ENCODE data around the gene ZFP37. TPM values are rescaled to one million over a fixed set of nuclear protein-coding genes. Genes with fewer than 3 reads are reported as not detected.
"Not testable (repeated sequence)": the region's sequence is repeated elsewhere in the genome, so short reads cannot be mapped to it uniquely, and the experiment has no call there.

The ZFP37 gene
- total RNA-seq = 1 to 10 TPM; 1.1 to 3.7 (median 1.4) TPM

GRCh38 chr9:113056191-113057106 is at the start of gene ZFP37:
TSS of gene ZFP37 (minus strand) at chr9:113056724. CDS start at chr9:113056688, 36 bp downstream.
- 6% methylated on average over 40 of the region's 62 CpGs for WGBS
- Histone ChIP-seq H3K36me3 (no peaks in the 10 kb centered on the region), H3K4me1 (peaks cover 5% of the 10 kb centered on the region), H3K27me3 (peaks cover 33% of the 10 kb centered on the region), H3K4me3 (peak within 1 kb of the TSS; percentile 75), H3K27ac (no peak within 1 kb of the TSS), H3K9me3 (peaks cover 33% of the 10 kb centered on the region)
- TF ChIP-seq POLR2AphosphoS5 (IDR thresholded peaks at IDR 0.05) = peak in 1 of 3 donors; percentile 21
- no peak for TF ChIP-seq EP300 (IDR thresholded peaks at IDR 0.05)
- peak; percentile 95 for DNase-seq (ENCODE audit: low spot score in 2 of 2)

- H3K27me3 ChIP-seq; H3K4me3 ChIP-seq; H3K36me3 ChIP-seq; H3K9me3 ChIP-seq; H3K4me1 ChIP-seq; DNase-seq (ENCODE audit: low spot score in 2 of 2); H3K27ac ChIP-seq: not testable (repeated sequence)
- no CpG with 5 or more reads among the region's 6 CpGs for WGBS
These were observed 48.8 kb upstream of the ZFP37 start for GRCh38 chr9:113105345-113105744.

- 62% methylated on average over 2 of the region's 2 CpGs for WGBS
These were observed 39.0 kb upstream of the ZFP37 start for GRCh38 chr9:113095561-113095960.

GRCh38 chr9:113089924-113090323 is 33.4 kb upstream of the ZFP37 start:
- not testable (repeated sequence) for H3K36me3 ChIP-seq, H3K4me1 ChIP-seq, H3K27ac ChIP-seq, H3K4me3 ChIP-seq, H3K9me3 ChIP-seq
- WGBS = 77% methylated on average over 14 of the region's 23 CpGs
- peaks cover 62% of the 10 kb centered on the region for H3K27me3 ChIP-seq
- DNase-seq (ENCODE audit: low spot score in 2 of 2) = peak in 1 of 2 donors; percentile 75

More at GRCh38 chr9:113095561-113095960, 39.0 kb upstream of the ZFP37 start:
- DNase-seq (ENCODE audit: low spot score in 2 of 2) = no peak
- TF ChIP-seq EP300 (IDR thresholded peaks at IDR 0.05) (no peak), CTCF (IDR thresholded peaks at IDR 0.05) (no peak), POLR2A (IDR thresholded peaks at IDR 0.05) (no peak), POLR2AphosphoS5 (IDR thresholded peaks at IDR 0.05) (no peak)
- Histone ChIP-seq H3K36me3 (no peaks in the 10 kb centered on the region), H3K9me3 (no peaks in the 10 kb centered on the region), H3K4me1 (no peaks in the 10 kb centered on the region), H3K4me3 (no peak overlapping the region), H3K27me3 (peaks cover 63% of the 10 kb centered on the region), H3K27ac (no peak overlapping the region)

GRCh38 chr9:113089143-113089505 is 32.6 kb upstream of the ZFP37 start:
- not testable (repeated sequence) for H3K4me1 ChIP-seq; DNase-seq (ENCODE audit: low spot score in 2 of 2); H3K36me3 ChIP-seq; H3K27ac ChIP-seq; H3K9me3 ChIP-seq; H3K4me3 ChIP-seq
- WGBS = no CpG with 5 or more reads among the region's 25 CpGs
- peaks cover 54% of the 10 kb centered on the region for H3K27me3 ChIP-seq

GRCh38 chr9:113088456-113089142 is 32.1 kb upstream of the ZFP37 start:
- H3K27ac ChIP-seq; H3K36me3 ChIP-seq; H3K4me3 ChIP-seq; H3K9me3 ChIP-seq; H3K4me1 ChIP-seq; DNase-seq (ENCODE audit: low spot score in 2 of 2): not testable (repeated sequence)
- WGBS = 46% methylated on average over 18 of the region's 30 CpGs
- peaks cover 49% of the 10 kb centered on the region for H3K27me3 ChIP-seq

- not testable (repeated sequence) for H3K4me3 ChIP-seq, H3K9me3 ChIP-seq, H3K27ac ChIP-seq, H3K36me3 ChIP-seq, H3K4me1 ChIP-seq
- WGBS = 73% methylated on average over 17 of the region's 20 CpGs
- peaks cover 40% of the 10 kb centered on the region for H3K27me3 ChIP-seq
- peak; percentile 75 to 85 for DNase-seq (ENCODE audit: low spot score in 2 of 2)
These were observed 6.4 kb upstream of the ZFP37 start for GRCh38 chr9:113062932-113063310.

GRCh38 chr9:113062256-113062931 is 5.9 kb upstream of the ZFP37 start:
- H3K27me3 ChIP-seq = peaks cover 45% of the 10 kb centered on the region
- peak; percentile 74 to 93 for DNase-seq (ENCODE audit: low spot score in 2 of 2)
- H3K27ac ChIP-seq, H3K9me3 ChIP-seq, H3K4me3 ChIP-seq, H3K36me3 ChIP-seq, H3K4me1 ChIP-seq: not testable (repeated sequence)
- 72% methylated on average over 32 of the region's 44 CpGs for WGBS

GRCh38 chr9:113061072-113061850 is 4.7 kb upstream of the ZFP37 start:
- H3K9me3 ChIP-seq, H3K4me3 ChIP-seq, H3K4me1 ChIP-seq, H3K27ac ChIP-seq, H3K36me3 ChIP-seq: not testable (repeated sequence)
- H3K27me3 ChIP-seq = peaks cover 51% of the 10 kb centered on the region
- WGBS = 51% methylated on average over 24 of the region's 33 CpGs
- DNase-seq (ENCODE audit: low spot score in 2 of 2) = peak; percentile 89 to 96

- Histone ChIP-seq H3K27me3 (peaks cover 51% of the 10 kb centered on the region), H3K9me3 (peaks cover 10% of the 10 kb centered on the region)
- not testable (repeated sequence) for H3K27ac ChIP-seq, H3K4me3 ChIP-seq, H3K4me1 ChIP-seq, H3K36me3 ChIP-seq
- peak in 1 of 2 donors; percentile 61 for DNase-seq (ENCODE audit: low spot score in 2 of 2)
- 19% methylated on average over 30 of the region's 61 CpGs for WGBS
These were observed 3.2 kb upstream of the ZFP37 start for GRCh38 chr9:113059581-113060284.
